NCI-H526 (cell line): Measurements from ENCODE around the gene DUOX1.
"Not testable (repeated sequence)": the region's sequence is repeated elsewhere in the genome, so short reads cannot be mapped to it uniquely, and the experiment has no call there.

Experiments
- DNase-seq, 2 experiments: peaks; one replicate each; lab custom pipeline; 2025; lab: John Stamatoyannopoulos, UW

The DUOX1 gene

GRCh38 chr15:45121706-45122417 lies 7.9 kb upstream of the DUOX1 start:
- DNase-seq = no peak

- no peak for DNase-seq
Observed at GRCh38 chr15:45122719-45123118, 7.1 kb upstream of the DUOX1 start.

DNA sequence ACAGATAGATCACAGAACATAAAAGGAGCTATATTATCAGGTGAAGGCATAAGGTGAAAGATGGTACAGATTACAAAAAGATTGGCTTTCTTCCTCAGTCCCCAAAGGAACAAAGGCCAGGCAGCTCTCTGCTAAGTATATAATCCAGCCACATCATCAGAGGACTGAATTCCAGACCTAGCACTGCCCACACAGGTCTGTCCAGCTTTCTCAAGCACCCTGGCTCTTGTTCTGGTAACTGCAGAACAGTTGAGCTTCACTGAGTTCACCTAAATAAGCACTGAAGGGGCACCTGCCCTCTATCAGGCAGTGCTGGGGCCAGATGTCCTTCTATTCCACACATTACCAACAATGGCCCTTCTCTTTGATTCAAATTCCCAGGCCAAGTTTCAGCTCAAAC lies 6.4 kb upstream of the DUOX1 start:
- no peak for DNase-seq

DNA sequence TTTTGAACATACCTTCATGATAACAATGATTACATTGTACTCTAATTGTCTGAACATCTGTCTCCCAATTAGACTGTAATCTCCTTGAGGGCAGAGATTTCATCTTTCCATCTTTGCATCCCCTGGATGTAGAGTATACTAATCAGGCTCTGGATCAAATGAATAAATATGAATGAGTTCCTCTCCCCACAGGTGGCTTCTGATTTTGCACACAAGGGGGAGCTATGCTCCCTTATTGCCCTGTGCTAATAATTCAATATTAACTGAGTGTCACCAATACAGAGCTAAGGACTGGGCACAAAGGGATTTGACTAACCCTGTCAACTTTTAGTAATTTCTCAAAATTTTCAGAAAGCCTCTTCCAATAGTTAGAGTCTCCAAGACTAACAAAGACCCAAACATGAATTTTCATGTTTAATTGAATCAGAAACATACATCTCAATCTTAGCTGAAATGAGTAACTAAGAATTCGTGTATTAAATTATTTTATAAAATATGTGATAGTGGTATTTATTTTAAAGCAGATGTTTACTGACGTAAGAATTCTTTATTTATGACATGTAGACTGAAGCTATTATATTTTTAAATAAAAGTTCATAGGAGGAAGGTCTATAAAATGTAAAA lies 3.1 kb upstream of the DUOX1 start:
- peak; percentile 10 to 32 for DNase-seq

DNA sequence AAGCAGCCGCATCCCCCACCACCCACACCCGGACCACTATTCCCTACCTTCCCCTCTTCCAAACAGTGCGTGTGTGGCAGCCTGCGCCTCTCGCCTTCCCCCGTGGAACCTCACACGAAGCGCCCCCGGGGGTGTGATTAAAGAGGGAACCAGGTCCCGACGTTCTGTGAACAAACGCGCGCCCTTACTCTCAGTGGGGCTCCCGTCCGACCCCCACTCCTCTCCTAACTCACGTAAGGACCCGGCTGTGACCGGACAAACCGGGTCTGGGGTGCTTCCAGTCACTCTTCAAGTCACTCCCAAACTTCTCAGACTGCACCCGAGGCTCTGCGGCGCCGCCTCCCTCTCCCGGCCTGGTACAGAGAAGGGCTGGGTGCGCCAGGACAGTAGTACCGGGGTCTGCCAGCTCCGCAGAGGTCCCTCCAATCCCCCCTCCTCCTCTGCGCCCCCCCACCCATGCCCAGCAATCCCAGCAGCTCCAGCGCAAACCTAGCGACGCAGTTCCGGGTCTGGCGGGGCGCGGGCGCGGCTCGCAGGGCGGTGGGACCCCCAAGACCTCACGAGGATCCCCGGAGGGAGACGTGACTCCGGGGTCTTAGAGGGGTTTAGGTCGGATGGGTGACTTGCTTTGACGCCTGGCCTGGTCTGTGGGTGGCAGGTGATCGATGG lies 689 bp upstream of the DUOX1 start:
- no peak for DNase-seq

DNA sequence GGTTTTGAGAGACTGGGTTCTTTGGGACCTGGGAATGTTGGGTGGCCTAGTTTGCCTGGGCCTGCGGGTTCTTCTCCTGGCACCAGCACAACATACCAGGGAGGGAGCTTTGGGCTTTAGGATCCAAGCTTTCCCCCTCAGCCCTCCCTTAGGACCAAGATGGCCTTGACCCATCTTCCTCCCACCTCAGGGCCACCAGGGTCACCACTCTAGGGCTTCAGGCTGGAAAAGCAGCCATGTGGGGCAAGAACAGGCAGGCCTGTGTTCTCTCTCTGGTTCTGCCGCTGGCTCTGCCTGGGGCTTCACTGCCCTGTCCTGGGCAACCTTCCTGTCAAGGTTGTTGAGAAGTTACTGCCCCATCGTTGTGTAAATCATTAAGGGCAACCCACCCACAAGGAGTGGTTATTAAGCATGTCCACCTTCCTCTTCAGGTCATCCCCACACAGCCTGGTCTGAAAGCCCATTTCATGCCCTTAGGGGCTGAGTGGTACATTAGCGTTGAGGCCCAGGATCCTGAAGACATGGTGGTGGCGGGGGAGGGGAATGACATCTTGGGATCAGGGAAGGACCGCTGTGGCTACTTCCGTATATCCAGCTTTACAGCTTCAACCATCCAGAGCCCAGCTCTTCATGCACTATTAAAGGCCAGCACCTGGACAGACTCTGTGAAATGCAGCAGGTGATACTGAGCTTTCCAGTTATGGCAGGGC lies 652 bp downstream of the DUOX1 start:
- DNase-seq = no peak

- DNase-seq = no peak
Observed at GRCh38 chr15:45131510-45131909, 1.7 kb downstream of the DUOX1 start.

GRCh38 chr15:45132844-45133560 lies 3.2 kb downstream of the DUOX1 start:
- DNase-seq = no peak

GRCh38 chr15:45133561-45133920 lies 3.7 kb downstream of the DUOX1 start:
- peak in 1 of 2 experiments; percentile 6 for DNase-seq

DNA sequence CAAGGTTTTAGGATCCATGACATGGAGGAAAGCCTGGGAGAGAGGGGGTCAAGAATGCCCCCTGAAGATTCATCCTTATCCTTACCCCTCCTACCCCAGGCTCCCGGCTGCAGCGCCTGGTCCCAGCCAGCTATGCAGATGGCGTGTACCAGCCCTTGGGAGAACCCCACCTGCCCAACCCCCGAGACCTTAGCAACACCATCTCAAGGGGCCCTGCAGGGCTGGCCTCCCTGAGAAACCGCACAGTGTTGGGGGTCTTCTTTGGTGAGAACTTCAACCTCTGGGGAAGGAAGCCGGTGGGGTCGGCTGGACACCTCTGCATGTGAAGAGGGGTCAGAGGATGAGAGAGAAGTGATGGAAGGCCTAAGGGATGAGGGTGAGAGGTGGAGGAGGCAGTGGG lies 4.3 kb downstream of the DUOX1 start:
- DNase-seq = no peak

GRCh38 chr15:45134682-45135604 lies 5.1 kb downstream of the DUOX1 start:
- DNase-seq = peak in 1 of 2 experiments; percentile 70

DNA sequence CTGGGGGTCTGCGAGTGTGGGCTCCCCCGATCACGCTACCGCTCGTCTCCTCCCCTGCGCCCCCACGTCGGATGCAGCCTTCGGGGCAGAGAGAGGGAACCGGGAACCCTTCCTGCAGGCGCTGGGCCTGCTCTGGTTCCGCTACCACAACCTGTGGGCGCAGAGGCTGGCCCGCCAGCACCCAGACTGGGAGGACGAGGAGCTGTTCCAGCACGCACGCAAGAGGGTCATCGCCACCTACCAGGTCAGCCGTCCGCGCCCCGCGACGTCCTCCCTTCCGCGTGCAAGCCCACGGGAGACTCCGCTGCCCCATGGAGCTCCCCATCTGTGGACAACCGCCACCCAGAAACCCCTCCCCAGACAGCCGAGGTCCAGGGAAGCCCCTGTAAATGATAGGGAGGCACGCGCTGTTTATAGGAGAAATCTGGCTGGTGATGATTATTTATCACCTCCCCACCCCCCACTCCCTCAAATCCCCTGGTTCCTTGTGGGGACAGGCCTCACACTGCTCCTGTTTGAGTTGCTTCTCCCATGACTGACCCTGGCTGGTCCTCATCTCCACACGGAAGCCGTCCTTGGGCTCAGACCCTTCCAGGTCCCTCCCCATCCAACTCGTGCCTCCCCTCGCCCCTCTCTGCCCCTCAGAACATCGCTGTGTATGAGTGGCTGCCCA lies 6.0 kb downstream of the DUOX1 start:
- not testable (repeated sequence) for DNase-seq

DNA sequence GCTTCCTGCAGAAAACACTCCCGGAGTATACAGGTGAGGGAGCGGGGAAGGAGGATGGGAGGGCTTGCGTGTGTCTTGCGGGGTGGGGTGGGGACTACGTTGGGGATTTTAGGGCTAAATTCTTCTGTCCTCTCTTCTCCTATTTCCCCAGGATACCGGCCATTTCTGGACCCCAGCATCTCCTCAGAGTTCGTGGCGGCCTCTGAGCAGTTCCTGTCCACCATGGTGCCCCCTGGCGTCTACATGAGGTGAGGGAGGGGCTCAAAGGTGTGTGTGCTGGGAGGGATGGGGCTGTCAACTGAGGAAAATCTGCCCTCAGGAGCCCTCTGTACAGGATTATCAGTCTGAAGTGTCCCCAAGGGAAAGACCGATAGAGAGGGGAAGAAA lies 6.6 kb downstream of the DUOX1 start:
- DNase-seq = peak in 1 of 2 experiments; percentile 23

DNA sequence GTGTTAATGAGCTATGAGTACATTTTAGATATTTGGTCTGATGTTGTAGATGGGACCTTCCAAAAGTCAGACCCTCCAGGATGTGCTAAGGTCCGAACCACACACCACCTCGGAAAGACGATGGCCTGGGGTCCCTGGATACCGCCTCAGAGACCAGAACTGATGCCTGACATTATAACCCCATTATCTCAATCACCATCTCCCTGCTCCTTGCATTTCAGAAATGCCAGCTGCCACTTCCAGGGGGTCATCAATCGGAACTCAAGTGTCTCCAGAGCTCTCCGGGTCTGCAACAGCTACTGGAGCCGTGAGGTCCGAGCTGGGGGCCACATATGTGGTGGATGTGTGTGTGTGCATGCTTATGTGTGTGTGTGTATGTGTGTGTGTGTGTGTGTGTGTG lies 7.9 kb downstream of the DUOX1 start:
- no peak for DNase-seq

DNA sequence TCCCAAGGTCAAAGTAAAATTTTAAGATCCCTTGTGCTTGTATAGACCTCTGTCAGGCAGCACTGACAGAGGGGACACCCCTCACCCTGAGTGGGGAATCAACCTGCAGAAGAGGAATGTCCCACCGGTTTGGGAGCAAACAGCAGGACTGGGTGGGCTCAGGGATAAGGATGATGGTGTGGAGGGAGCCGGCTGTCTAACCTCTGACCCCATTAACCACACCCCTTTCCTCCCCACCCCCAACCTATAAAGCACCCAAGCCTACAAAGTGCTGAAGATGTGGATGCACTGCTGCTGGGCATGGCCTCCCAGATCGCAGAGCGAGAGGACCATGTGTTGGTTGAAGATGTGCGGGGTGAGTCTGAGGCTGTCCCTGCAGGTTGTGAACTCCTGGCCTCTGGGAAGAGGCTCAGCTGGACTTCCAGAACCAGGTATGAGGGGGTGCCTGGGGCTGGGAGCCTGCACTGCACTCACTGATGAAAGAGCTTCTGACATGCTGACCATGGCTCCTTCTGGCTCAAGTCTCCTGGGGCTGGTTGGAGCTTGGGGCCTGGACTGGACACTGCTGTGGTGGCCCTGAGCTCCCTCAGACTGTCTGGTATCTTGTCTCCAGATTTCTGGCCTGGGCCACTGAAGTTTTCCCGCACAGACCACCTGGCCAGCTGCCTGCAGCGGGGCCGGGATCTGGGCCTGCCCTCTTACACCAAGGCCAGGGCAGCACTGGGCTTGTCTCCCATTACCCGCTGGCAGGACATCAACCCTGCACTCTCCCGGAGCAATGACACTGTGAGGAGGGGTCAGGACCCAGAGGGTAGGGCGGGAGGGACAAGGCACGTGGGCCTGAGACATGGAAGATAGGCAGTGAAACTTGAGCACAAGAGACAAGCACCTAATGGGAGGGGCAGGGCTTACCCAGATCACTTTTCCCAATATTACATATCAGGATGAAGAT lies 9.3 kb downstream of the DUOX1 start:
- no peak for DNase-seq

DNA sequence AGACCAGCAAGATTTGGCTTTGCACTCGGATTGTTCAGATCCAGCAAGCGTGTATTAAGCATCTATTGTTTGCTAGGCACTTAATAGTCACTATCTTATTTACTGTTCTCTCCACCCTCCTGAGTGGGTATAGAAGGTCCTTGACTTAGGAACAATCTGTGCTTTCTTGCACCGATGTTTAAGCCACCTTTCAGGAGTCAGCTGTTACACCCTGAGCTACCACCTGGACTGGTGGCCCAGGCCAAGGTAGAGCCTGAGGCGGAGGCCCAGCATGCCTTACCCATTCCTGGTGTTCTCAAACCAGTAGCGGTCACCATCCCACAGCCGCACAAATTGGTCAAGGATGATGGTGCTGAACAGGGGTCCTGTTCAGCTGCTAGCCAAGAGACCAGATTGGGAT lies 10.0 kb downstream of the DUOX1 start:
- no peak for DNase-seq

GRCh38 chr15:45140557-45141250 lies 10.9 kb downstream of the DUOX1 start:
- no peak for DNase-seq

- no peak for DNase-seq
Observed at GRCh38 chr15:45141386-45141785, 11.6 kb downstream of the DUOX1 start.

- DNase-seq = no peak
Observed at GRCh38 chr15:45143056-45143455, 13.3 kb downstream of the DUOX1 start.
